ENCODE data around the gene CHRNA1.

CHRNA1 gene

GRCh38 chr2:174786066-174786725 is 21.9 kb upstream of the CHRNA1 start:
- no peak overlapping the region for H2BK15ac ChIP-seq (ENCODE audit: low read depth, poor library complexity, severe bottlenecking)
- H3K14ac ChIP-seq (ENCODE audit: low read length in 2 of 2), result no peak overlapping the region
- peak overlapping the region; percentile 41 to 97 for H2BK12ac ChIP-seq (ENCODE audit: low read length in 2 of 2)
- no peak overlapping the region for H2AFZ ChIP-seq (ENCODE audit: low read depth, low read length)
- peaks cover 13% of the 10 kb centered on the region for H3K4me1 ChIP-seq (ENCODE audit: control insufficient read depth, insufficient read depth, low read depth, low read length)
- H3K27ac ChIP-seq (ENCODE audit: low read length, poor library complexity, severe bottlenecking), result no peak overlapping the region
- peak overlapping the region in 1 of 2 experiments; percentile 60 for H3K18ac ChIP-seq (ENCODE audit: low read depth in 1 of 2, low read length in 2 of 2)
- no peak overlapping the region for H3K4me2 ChIP-seq (ENCODE audit: low read length, poor library complexity, severe bottlenecking)
- peak overlapping the region in 1 of 2 experiments; percentile 68 for H3K4ac ChIP-seq (ENCODE audit: low read depth in 1 of 2, low read length in 2 of 2)
- peak overlapping the region; percentile 72 for H3K9ac ChIP-seq (ENCODE audit: low read length)
- H4K8ac ChIP-seq (ENCODE audit: low read length), result peak overlapping the region; percentile 19
- DNase-seq, result no peak
- H4K91ac ChIP-seq (ENCODE audit: low read length), result peak overlapping the region; percentile 9
- H3K4me3 ChIP-seq (ENCODE audit: insufficient read depth in 1 of 2, low read depth in 1 of 2, low read length in 2 of 2), result peak overlapping the region in 1 of 2 experiments; percentile 34
- H2BK5ac ChIP-seq (ENCODE audit: low read depth, low read length, poor library complexity, severe bottlenecking), result no peak overlapping the region
- no peaks in the 10 kb centered on the region for H3K79me1 ChIP-seq (replicated peaks; ENCODE audit: low read length, poor library complexity, severe bottlenecking)
- H3K27me3 ChIP-seq (ENCODE audit: control insufficient read depth in 1 of 2, insufficient read depth in 1 of 2, low read length in 2 of 2), result no peaks in the 10 kb centered on the region
- H2AK5ac ChIP-seq (ENCODE audit: low read length, severe bottlenecking), result peak overlapping the region; percentile 31
- no peaks in the 10 kb centered on the region for H3K9me3 ChIP-seq (ENCODE audit: control insufficient read depth, low read length)
- no peaks in the 10 kb centered on the region for H3K36me3 ChIP-seq (ENCODE audit: control insufficient read depth in 1 of 2, insufficient read depth in 2 of 2, low read depth in 1 of 2, low read length in 2 of 2)
- no peak overlapping the region for H3K23ac ChIP-seq (ENCODE audit: low read length in 2 of 2)
- peak overlapping the region; percentile 84 for H2BK120ac ChIP-seq (ENCODE audit: low read depth, low read length)
- WGBS, result 93% methylated on average over 8 of the region's 8 CpGs

GRCh38 chr2:174785481-174785880 is 21.2 kb upstream of the CHRNA1 start:
- Histone ChIP-seq H3K4me1 (ENCODE audit: control insufficient read depth, insufficient read depth, low read depth, low read length) (peaks cover 13% of the 10 kb centered on the region), H3K4me3 (ENCODE audit: insufficient read depth in 1 of 2, low read depth in 1 of 2, low read length in 2 of 2) (peak overlapping the region in 1 of 2 experiments; percentile 34), H3K27me3 (ENCODE audit: control insufficient read depth in 1 of 2, insufficient read depth in 1 of 2, low read length in 2 of 2) (no peaks in the 10 kb centered on the region), H3K18ac (ENCODE audit: low read depth in 1 of 2, low read length in 2 of 2) (peak overlapping the region in 1 of 2 experiments; percentile 28), H3K27ac (ENCODE audit: low read length, poor library complexity, severe bottlenecking) (no peak overlapping the region), H3K9me3 (ENCODE audit: control insufficient read depth, low read length) (no peaks in the 10 kb centered on the region), H2BK15ac (ENCODE audit: low read depth, poor library complexity, severe bottlenecking) (no peak overlapping the region), H3K23ac (ENCODE audit: low read length in 2 of 2) (no peak overlapping the region), H3K79me1 (replicated peaks; ENCODE audit: low read length, poor library complexity, severe bottlenecking) (no peaks in the 10 kb centered on the region), H3K14ac (ENCODE audit: low read length in 2 of 2) (no peak overlapping the region), H4K8ac (ENCODE audit: low read length) (peak overlapping the region; percentile 19), H4K91ac (ENCODE audit: low read length) (peak overlapping the region; percentile 82), H2BK120ac (ENCODE audit: low read depth, low read length) (no peak overlapping the region), H3K4ac (ENCODE audit: low read depth in 1 of 2, low read length in 2 of 2) (peak overlapping the region in 1 of 2 experiments; percentile 32), H2BK12ac (ENCODE audit: low read length in 2 of 2) (peak overlapping the region; percentile 51 to 69), H2BK5ac (ENCODE audit: low read depth, low read length, poor library complexity, severe bottlenecking) (no peak overlapping the region), H3K9ac (ENCODE audit: low read length) (peak overlapping the region; percentile 72), H2AFZ (ENCODE audit: low read depth, low read length) (no peak overlapping the region), H3K36me3 (ENCODE audit: control insufficient read depth in 1 of 2, insufficient read depth in 2 of 2, low read depth in 1 of 2, low read length in 2 of 2) (no peaks in the 10 kb centered on the region), H2AK5ac (ENCODE audit: low read length, severe bottlenecking) (peak overlapping the region; percentile 49), H3K4me2 (ENCODE audit: low read length, poor library complexity, severe bottlenecking) (no peak overlapping the region)
- no peak for DNase-seq
- 91% methylated on average over 3 of the region's 3 CpGs for WGBS

- Histone ChIP-seq H3K14ac (ENCODE audit: low read length in 2 of 2) (no peak overlapping the region), H2BK15ac (ENCODE audit: low read depth, poor library complexity, severe bottlenecking) (no peak overlapping the region), H4K8ac (ENCODE audit: low read length) (no peak overlapping the region), H3K9me3 (ENCODE audit: control insufficient read depth, low read length) (no peaks in the 10 kb centered on the region), H3K18ac (ENCODE audit: low read depth in 1 of 2, low read length in 2 of 2) (no peak overlapping the region), H3K23ac (ENCODE audit: low read length in 2 of 2) (no peak overlapping the region), H3K4ac (ENCODE audit: low read depth in 1 of 2, low read length in 2 of 2) (no peak overlapping the region), H3K36me3 (ENCODE audit: control insufficient read depth in 1 of 2, insufficient read depth in 2 of 2, low read depth in 1 of 2, low read length in 2 of 2) (no peaks in the 10 kb centered on the region), H2AK5ac (ENCODE audit: low read length, severe bottlenecking) (no peak overlapping the region), H4K91ac (ENCODE audit: low read length) (no peak overlapping the region), H3K27ac (ENCODE audit: low read length, poor library complexity, severe bottlenecking) (no peak overlapping the region), H2BK5ac (ENCODE audit: low read depth, low read length, poor library complexity, severe bottlenecking) (no peak overlapping the region), H2BK120ac (ENCODE audit: low read depth, low read length) (no peak overlapping the region), H3K4me2 (ENCODE audit: low read length, poor library complexity, severe bottlenecking) (no peak overlapping the region), H3K27me3 (ENCODE audit: control insufficient read depth in 1 of 2, insufficient read depth in 1 of 2, low read length in 2 of 2) (no peaks in the 10 kb centered on the region), H3K79me1 (replicated peaks; ENCODE audit: low read length, poor library complexity, severe bottlenecking) (no peaks in the 10 kb centered on the region), H2AFZ (ENCODE audit: low read depth, low read length) (no peak overlapping the region), H3K4me1 (ENCODE audit: control insufficient read depth, insufficient read depth, low read depth, low read length) (peaks cover 13% of the 10 kb centered on the region), H3K9ac (ENCODE audit: low read length) (no peak overlapping the region), H2BK12ac (ENCODE audit: low read length in 2 of 2) (peak overlapping the region in 1 of 2 experiments; percentile 2), H3K4me3 (ENCODE audit: insufficient read depth in 1 of 2, low read depth in 1 of 2, low read length in 2 of 2) (no peak overlapping the region)
- no peak for DNase-seq
- WGBS, result 96% methylated on average over 3 of the region's 5 CpGs
Measured at GRCh38 chr2:174784909-174785308, 20.6 kb upstream of the CHRNA1 start.

- no peak for DNase-seq
- H3K4ac ChIP-seq (ENCODE audit: low read depth in 1 of 2, low read length in 2 of 2), result peak overlapping the region in 1 of 2 experiments; percentile 73
- H4K8ac ChIP-seq (ENCODE audit: low read length), result no peak overlapping the region
- no peak overlapping the region for H3K4me2 ChIP-seq (ENCODE audit: low read length, poor library complexity, severe bottlenecking)
- H4K91ac ChIP-seq (ENCODE audit: low read length), result peak overlapping the region; percentile 78
- H3K27ac ChIP-seq (ENCODE audit: low read length, poor library complexity, severe bottlenecking), result no peak overlapping the region
- peak overlapping the region in 1 of 2 experiments; percentile 74 for H2BK12ac ChIP-seq (ENCODE audit: low read length in 2 of 2)
- H2AFZ ChIP-seq (ENCODE audit: low read depth, low read length), result no peak overlapping the region
- no peak overlapping the region for H3K23ac ChIP-seq (ENCODE audit: low read length in 2 of 2)
- peak overlapping the region in 1 of 2 experiments; percentile 48 for H3K18ac ChIP-seq (ENCODE audit: low read depth in 1 of 2, low read length in 2 of 2)
- no peaks in the 10 kb centered on the region for H3K36me3 ChIP-seq (ENCODE audit: control insufficient read depth in 1 of 2, insufficient read depth in 2 of 2, low read depth in 1 of 2, low read length in 2 of 2)
- H3K9ac ChIP-seq (ENCODE audit: low read length), result no peak overlapping the region
- no peaks in the 10 kb centered on the region for H3K9me3 ChIP-seq (ENCODE audit: control insufficient read depth, low read length)
- H2AK5ac ChIP-seq (ENCODE audit: low read length, severe bottlenecking), result no peak overlapping the region
- H3K4me3 ChIP-seq (ENCODE audit: insufficient read depth in 1 of 2, low read depth in 1 of 2, low read length in 2 of 2), result no peak overlapping the region
- 95% methylated on average over 6 of the region's 7 CpGs for WGBS
- H2BK15ac ChIP-seq (ENCODE audit: low read depth, poor library complexity, severe bottlenecking), result no peak overlapping the region
- no peak overlapping the region for H2BK5ac ChIP-seq (ENCODE audit: low read depth, low read length, poor library complexity, severe bottlenecking)
- no peak overlapping the region for H2BK120ac ChIP-seq (ENCODE audit: low read depth, low read length)
- no peaks in the 10 kb centered on the region for H3K79me1 ChIP-seq (replicated peaks; ENCODE audit: low read length, poor library complexity, severe bottlenecking)
- H3K14ac ChIP-seq (ENCODE audit: low read length in 2 of 2), result no peak overlapping the region
- no peaks in the 10 kb centered on the region for H3K27me3 ChIP-seq (ENCODE audit: control insufficient read depth in 1 of 2, insufficient read depth in 1 of 2, low read length in 2 of 2)
- peaks cover 15% of the 10 kb centered on the region for H3K4me1 ChIP-seq (ENCODE audit: control insufficient read depth, insufficient read depth, low read depth, low read length)
Measured at GRCh38 chr2:174784316-174784715, 20.0 kb upstream of the CHRNA1 start.
